Stimulated activated CD8-positive, alpha-beta memory T cell treated with anti-CD3 and anti-CD28 coated beads, Interleukin-4, amount 100 ng/mL, for 4 hours (primary cell): ENCODE results near the gene AARS2.
"Not testable (repeated sequence)": the region's sequence is repeated elsewhere in the genome, so short reads cannot be mapped to it uniquely, and the experiment has no call there.

Experiments used
- DNase-seq, 2 donors: peaks; one replicate each; pipeline ENCODE4 v3.0.0-alpha.2; 2020; ENCODE audit warnings: low read depth in 2 of 2, low spot score in 1 of 2

AARS2 gene

DNA sequence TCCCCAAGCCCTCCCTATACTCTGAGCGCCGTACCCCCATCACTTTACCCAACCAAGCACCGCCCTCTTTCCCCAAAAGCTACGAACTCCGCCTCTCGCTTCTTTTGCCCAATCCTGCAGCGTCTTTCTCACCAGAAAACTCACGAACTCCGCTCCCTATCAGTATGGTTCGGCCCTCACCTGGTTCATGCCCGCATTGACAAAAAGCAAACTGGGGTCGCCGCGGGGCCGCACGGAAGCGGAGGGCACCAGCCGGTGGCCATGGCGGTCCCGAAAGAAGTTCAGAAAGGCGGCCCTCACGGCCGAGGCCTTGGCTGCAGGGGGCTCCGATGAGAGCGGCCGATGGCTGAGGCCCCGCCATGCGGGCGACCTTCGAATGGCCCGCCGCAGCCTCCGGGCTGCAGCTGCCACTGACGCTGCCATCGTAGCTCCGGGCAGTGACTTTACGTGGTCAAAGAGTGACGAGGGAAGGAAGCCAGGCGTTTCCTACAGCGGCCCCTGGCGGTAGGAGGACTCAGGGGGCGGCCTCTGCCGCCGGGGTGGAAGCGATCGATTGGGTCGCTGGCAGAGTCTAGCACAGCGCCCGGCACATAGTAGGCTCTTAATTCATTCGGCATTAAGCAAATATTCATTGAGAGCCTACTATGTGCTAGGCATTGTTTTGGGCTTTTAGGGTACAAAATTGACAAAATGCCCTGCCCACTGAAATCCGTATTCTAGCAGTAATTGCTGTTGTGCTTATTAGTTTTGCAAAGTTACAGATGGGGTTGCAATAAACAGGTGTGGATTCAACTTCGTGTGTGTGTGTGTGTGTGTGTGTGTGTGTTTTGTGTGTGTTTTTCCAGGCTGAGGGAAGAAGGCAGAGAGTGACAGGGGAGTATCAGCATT is at the start of gene AARS2:
Gene AARS2, minus strand, starts transcription at position 447 of the 888 bp plus-strand sequence. Its CDS starts 24 bp downstream, at position 423.
- DNase-seq: peak; percentile 82 to 90

GRCh38 chr6:44361947-44362346 is 48.8 kb upstream of the AARS2 start:
- DNase-seq: no peak

DNA sequence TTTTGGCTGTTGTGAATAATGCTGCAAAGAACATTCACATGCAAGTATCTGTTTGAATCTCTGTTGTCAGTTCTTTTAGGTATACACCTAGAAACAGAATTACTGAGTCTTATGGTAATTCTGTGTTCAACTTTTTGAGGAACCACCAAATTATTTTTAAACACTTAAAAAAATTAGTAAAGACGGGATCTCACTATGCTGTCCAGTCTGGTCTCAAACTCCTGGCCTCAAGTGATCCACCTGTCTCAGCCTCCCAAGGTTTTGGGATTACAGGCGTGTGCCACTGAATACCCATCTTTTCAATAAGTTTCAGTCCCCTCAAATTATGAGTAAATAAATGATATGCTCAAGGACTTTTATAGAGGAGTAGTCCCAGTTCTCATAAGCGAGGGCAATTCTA is 46.8 kb upstream of the AARS2 start:
- DNase-seq: no peak

DNA sequence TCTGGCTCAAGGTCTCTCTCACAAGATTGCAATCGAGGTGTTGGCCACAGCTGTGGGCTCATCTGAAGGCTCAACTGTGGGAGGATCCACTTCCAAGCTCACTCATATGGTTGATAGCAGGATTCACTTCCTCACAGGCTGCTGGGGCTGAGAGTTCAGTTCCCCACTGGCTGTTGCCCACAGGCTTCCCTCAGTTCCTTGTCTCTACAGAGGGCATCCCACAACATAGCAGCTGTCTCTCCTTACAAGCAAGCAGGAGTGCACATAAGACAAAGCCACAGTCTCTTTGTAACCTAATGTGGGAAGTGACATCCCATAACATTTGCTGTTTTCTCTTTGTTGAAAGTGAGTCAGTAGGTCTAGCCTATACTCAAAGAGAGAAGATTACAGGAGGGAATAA is 43.3 kb upstream of the AARS2 start:
- no peak for DNase-seq

DNA sequence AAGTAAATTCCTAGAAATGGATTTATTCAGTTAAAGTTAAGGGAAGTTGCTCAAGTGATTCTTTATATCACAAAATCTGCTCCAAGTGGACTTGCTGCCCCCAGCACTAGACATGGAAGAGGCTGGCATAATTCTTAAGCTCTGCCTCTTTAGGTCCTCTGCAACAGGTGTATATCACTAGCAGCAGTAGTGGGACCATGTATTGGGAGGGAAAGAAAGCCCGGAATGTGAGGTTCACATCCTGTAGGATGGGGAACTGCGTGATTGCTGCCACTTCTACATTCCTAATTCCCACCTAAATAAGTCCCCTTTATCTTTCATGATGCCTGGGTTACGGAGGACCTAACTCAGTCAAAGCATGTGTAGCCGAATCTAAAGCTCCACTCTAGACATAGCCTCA is 42.5 kb upstream of the AARS2 start:
- no peak for DNase-seq

DNA sequence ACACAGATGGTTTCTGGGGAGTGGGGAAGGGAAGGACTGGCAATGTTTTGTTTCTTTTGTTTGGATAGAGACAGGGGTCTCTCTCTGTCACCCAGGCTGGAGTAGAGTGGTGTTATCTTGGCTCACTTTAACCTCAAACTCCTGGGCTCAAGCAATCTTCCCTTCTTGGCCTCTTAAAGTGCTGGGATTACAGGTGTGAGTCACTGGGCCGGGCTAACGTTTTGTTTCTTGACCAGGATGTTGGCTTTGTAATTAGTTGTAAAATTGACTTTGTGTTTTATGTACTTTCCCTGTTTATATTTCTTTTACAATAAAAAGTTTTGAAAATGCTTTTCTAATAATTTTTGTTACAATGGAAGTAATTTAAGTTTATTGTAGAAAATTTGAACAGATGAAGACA is 40.2 kb upstream of the AARS2 start:
- DNase-seq: no peak

DNA sequence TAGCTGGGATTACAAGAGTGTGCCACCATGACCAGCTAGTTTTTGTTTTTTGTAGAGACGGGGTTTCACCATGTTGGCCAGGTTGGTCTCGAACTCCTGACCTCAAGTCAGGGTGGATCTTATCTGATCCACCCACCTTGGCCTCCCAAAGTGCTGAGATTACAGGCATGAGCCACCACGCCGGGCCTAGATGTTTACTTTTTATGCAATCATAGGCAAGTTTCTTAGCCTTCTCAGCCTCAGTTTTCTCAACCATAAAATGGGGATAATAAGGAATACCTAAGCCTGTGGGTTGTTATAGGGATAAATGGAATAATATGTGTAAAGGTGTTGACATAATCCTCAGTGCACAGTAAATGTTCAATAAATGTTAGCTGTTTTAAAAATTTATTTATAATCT is 39.1 kb upstream of the AARS2 start:
- no peak for DNase-seq

GRCh38 chr6:44350650-44350994 is 37.5 kb upstream of the AARS2 start:
- not testable (repeated sequence) for DNase-seq

DNA sequence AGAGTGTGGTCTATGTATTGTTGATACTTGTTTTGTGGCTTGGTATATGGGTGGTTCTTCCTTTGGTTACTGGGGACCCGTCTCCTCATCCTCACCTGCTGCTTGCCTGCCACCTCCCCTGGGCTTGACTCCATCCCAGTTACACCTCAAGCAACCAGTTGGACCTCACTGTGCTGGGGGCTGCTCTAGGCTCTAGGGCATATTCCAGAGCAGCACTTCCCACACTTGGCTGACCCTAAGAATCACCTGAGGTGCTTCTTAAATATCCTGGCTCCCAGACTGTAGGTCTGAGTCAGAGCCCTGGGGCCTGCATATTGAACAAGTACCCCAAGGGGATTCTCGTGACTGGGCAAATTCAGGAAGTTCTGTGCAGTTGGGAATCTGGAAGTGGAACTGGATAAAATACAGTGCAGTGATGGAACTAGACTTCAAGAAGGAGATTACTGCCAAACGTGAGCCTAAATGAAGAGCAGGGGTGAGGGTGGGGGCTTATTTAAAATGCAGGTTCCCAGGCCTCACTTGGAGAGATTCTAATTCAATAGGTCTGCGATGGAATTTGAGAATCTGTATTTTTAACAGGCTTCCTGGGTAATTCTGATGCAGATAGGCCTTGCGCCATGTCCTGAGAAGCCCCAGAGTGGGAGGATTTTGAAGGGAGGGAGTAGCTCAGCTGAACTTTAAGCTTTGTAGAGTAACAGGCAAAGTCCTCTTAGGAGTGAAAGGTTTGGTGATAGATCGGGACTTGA is 36.9 kb upstream of the AARS2 start:
- DNase-seq: no peak

DNA sequence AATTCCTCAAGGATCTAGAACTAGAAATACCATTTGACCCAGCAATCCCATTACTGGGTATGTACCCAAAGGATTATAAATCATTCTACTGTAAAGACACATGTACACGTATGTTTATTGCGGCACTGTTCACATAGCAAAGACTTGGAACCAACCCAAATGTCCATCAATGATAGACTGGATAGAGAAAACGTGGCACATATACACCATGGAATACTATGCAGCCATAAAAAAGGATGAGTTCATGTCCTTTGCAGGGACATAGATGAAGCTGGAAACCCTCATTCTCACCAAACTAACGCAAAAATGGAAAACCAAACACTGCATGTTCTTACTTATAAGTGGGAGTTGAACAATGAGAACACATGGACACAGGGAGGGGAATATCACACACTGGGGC is 33.7 kb upstream of the AARS2 start:
- DNase-seq: not testable (repeated sequence)

- no peak for DNase-seq
Observed at GRCh38 chr6:44342489-44342888, 29.3 kb upstream of the AARS2 start, which contains the start of gene SPATS1. Gene SPATS1, plus strand, starts transcription at chr6:44342650. Its CDS starts 446 bp downstream, at chr6:44343096.

DNA sequence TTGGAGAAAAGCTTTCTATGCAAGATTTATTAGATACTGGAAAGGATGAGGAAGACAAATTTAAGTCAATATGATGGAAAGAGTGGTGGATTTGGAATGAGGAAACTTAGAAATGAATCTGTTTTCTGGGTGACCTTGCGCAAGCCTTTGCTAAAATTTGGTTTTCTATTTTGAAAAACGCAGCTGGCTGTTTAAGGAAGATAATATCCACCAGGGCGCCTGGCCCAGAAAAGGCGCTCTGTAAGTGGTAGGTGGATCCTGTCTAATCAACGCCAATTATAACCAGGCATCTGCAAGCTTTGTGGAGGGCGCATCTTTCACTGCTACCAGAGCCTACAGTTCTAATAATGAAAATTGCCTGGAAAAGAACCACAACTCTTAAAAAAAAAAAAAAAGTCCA is 28.9 kb upstream of the AARS2 start:
- DNase-seq: no peak

GRCh38 chr6:44341095-44341890 is 28.1 kb upstream of the AARS2 start:
- DNase-seq: no peak

DNA sequence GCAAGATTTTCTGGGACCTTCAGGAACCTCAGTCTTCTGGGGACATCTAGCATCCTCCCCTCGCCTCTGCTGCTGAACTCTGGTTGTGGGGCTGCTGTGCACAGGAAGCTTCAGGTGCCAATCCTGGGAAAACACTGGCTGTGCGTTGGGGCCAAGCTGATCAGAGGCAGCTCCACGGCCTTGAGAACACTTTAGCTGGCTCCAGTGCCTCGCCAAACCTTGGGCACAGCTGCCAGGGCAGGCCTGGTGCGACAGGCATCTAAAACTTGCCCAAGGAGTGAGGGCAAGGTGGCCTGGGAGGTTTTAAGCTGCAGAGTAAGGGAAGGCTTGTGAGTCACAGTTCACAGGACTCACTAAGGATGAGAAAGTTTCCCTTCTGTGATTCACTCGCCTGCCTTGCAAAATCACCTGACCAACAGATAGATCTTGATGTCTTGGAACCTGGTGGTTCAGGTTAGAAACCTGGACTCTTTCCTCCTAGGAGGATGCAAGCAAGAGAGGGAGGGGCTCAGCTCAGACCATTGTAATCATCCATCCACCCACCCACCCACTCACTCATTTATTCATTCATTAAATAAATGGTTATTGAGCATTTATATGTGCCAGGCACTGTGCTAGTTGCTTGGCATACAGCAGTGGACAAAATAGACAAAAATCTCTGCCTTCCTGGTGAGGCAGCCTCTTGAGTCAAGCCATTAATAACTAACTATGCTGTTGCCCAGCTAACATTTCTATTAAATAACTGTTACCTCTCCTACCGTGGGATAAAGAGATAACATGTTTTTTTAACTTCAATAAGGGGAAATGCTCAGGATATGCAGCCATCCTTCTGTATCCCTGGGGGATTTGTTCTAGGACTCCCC is 26.8 kb upstream of the AARS2 start:
- no peak for DNase-seq

- DNase-seq: no peak
Observed at GRCh38 chr6:44339301-44339700, 26.2 kb upstream of the AARS2 start.

DNA sequence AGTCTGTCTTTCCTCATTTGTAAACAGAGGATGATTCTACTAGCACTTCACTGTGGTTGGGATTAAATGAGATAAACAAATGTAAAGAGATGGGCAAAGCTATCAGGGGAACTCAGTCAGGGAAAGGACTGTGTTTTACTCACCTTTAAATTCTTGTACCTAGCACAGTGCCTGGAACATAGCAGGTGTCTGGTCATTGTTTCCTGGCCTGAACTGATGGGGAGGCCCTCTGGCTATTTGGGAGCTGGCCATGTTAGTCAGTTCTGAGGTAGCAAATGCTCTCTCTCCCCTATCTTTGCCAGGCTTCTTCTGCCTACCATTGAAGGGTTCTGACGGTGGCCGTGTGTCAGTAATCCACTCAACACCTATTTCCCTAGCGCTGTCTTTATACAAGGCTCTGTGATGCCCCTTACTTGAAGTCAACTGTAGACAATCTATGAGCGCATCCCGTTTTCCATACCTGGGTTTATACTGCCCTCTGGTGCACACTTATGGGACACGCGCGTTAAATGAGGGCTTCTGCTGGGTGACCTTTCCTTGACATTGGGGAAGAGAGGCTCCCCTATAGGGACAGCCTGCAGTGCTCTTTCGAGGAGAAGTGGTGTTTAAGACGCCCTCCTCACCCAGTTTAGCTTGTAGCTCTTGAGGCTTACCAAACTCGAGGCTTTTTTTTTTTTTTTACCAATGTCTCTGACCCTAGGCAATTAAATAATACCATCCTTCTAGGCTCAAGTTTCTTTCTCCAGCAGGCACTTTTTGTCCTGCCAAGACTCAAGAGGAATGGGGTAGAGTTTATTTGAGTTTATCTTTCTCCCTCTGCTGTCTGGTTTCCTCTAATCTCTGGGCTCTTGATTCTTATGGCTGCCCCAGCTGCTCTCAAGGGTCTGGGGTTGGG is 25.3 kb upstream of the AARS2 start:
- DNase-seq: peak; percentile 31 to 41

DNA sequence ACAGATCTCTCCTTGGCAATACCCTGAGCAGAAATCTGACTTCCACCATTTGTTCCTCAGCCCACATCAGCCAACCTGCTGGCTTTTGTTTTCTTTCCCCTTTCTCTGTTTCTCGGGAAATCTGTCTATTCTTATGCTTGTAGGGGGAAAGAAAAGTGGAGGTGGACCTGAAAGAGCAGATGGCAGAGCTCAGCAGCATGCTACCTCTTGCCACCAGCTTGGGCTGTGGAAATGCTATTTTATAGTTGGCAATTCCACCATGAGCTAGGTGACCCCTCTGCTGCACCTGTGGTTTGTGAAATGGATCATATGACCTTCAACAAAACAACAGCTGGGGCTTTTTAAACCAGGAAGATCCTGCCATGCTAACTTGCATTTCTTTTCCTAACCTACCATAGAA is 22.5 kb upstream of the AARS2 start:
- DNase-seq: no peak

DNA sequence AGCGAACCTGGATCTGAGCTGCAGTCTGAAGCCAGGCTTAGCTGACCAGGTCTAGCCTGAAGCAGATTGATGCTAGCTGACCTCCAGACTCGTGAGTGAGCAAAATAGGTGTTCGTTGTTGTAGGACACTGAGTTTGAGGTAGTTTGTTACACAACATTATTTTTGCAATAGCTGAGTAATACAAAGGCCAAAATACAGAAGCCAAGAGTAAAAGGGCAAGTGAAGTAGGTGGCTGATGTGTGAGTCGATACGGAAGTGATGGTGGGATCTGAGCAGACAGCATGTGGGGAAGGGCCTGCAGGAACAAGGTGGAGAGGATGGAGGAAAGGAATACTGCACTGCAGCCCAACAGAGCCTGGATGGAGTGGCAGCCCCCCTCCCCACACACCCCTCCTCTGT is 20.8 kb upstream of the AARS2 start:
- DNase-seq: no peak

- DNase-seq: no peak
Observed at GRCh38 chr6:44333273-44333919, 20.2 kb upstream of the AARS2 start.
